Measurements from ENCODE around the gene CAMTA1. TPM values are rescaled to one million over a fixed set of nuclear protein-coding genes. Genes with fewer than 3 reads are reported as not detected.

Gene CAMTA1
- total and polyA plus RNA-seq, 8 donors: 13.0 to 54.2 (median 23.6) TPM

- DNase-seq (no peak), ATAC-seq (peak in 2 of 4 donors; percentile 49 to 53), FAIRE-seq (peak; percentile 91)
- Histone ChIP-seq H3K27me3 (no peaks in the 10 kb centered on the region), H3K4me3 (no peak overlapping the region), H3K27ac (no peak overlapping the region), H3K4me1 (peaks cover 5 to 18% (median 8%) of the 10 kb centered on the region in 3 donors), H3K9me3 (no peaks in the 10 kb centered on the region), H3K36me3 (no peaks in the 10 kb centered on the region)
- peak in 2 of 4 donors; percentile 25 to 30 for TF ChIP-seq CTCF (IDR thresholded peaks at IDR 0.05)
- intact Hi-C loops (cut with DNase I): loop anchor here in 2 of 3 donors (5.0 to 10.0 kb wide), 2 partner anchors 98 to 101 kb away; no protein-coding TSS in a partner anchor
- 58 to 72% methylated on average over 2 of the region's 2 CpGs for WGBS, 2 donors
Observed at GRCh38 chr1:6794164-6794563, 8.9 kb downstream of the CAMTA1 start.

- no peak for FAIRE-seq
- intact Hi-C loops (cut with DNase I): loop anchor here in 1 of 3 donors (10.0 kb wide), 1 partner anchor 100 kb away; no protein-coding TSS in a partner anchor
- Histone ChIP-seq H3K27ac (peak overlapping the region in 1 of 4 donors; percentile 60), H3K4me1 (peaks cover 5 to 18% (median 8%) of the 10 kb centered on the region in 3 donors), H3K36me3 (no peaks in the 10 kb centered on the region), H3K27me3 (no peaks in the 10 kb centered on the region), H3K4me3 (no peak overlapping the region), H3K9me3 (no peaks in the 10 kb centered on the region)
- WGBS, 2 donors: 87 to 92% methylated on average over 4 of the region's 4 CpGs
- peak in 1 of 4 donors; percentile 11 for ATAC-seq
- TF ChIP-seq CTCF (IDR thresholded peaks at IDR 0.05): no peak
- no peak for DNase-seq
Observed at GRCh38 chr1:6795203-6795602, 9.9 kb downstream of the CAMTA1 start.

- ATAC-seq (peak; percentile 64 to 83 (median 74)), FAIRE-seq (no peak), DNase-seq (no peak)
- no peak overlapping the region for H3K4me3 ChIP-seq
- no peaks in the 10 kb centered on the region for H3K9me3 ChIP-seq
- no peaks in the 10 kb centered on the region for H3K27me3 ChIP-seq
- H3K36me3 ChIP-seq: no peaks in the 10 kb centered on the region
- peaks cover 9 to 21% (median 10%) of the 10 kb centered on the region in 3 donors for H3K4me1 ChIP-seq
- 33 to 39% methylated on average over 2 of the region's 2 CpGs for WGBS, 2 donors
- no peak for TF ChIP-seq CTCF (IDR thresholded peaks at IDR 0.05)
- peak overlapping the region in 2 of 4 donors; percentile 37 to 60 for H3K27ac ChIP-seq
- intact Hi-C loops (cut with DNase I): loop anchor here in 1 of 3 donors (10.0 kb wide), 1 partner anchor 99 kb away; no protein-coding TSS in a partner anchor
Observed at GRCh38 chr1:6795661-6796060, 10.4 kb downstream of the CAMTA1 start.

GRCh38 chr1:6796095-6796494, 10.8 kb downstream of the CAMTA1 start:
- ATAC-seq (peak; percentile 22 to 42 (median 30)), DNase-seq (no peak), FAIRE-seq (no peak)
- intact Hi-C loops (cut with DNase I): loop anchor here in 1 of 3 donors (10.0 kb wide), 1 partner anchor 99 kb away; no protein-coding TSS in a partner anchor
- H3K9me3 ChIP-seq: no peaks in the 10 kb centered on the region
- peaks cover 10 to 24% (median 14%) of the 10 kb centered on the region in 3 donors for H3K4me1 ChIP-seq
- H3K27ac ChIP-seq: peak overlapping the region in 2 of 4 donors; percentile 37 to 60
- H3K36me3 ChIP-seq: no peaks in the 10 kb centered on the region
- H3K27me3 ChIP-seq: no peaks in the 10 kb centered on the region
- no peak for TF ChIP-seq CTCF (IDR thresholded peaks at IDR 0.05)
- 62 to 70% methylated on average over 9 of the region's 9 CpGs for WGBS, 2 donors
- no peak overlapping the region for H3K4me3 ChIP-seq

GRCh38 chr1:6799499-6799898, 14.2 kb downstream of the CAMTA1 start:
- intact Hi-C loops (cut with DNase I): loop anchor here in 1 of 3 donors (10.0 kb wide), 1 partner anchor 95 kb away; no protein-coding TSS in a partner anchor
- ATAC-seq (no peak), FAIRE-seq (no peak), DNase-seq (no peak)
- Histone ChIP-seq H3K4me3 (no peak overlapping the region), H3K27me3 (no peaks in the 10 kb centered on the region), H3K9me3 (no peaks in the 10 kb centered on the region), H3K4me1 (peaks cover 10 to 34% (median 15%) of the 10 kb centered on the region in 3 donors), H3K27ac (no peak overlapping the region), H3K36me3 (no peaks in the 10 kb centered on the region)
- no peak for TF ChIP-seq CTCF (IDR thresholded peaks at IDR 0.05)
- WGBS, 2 donors: 88 to 93% methylated on average over 4 of the region's 4 CpGs
